Measurements from ENCODE around the gene COL17A1. TPM values are rescaled to one million over a fixed set of nuclear protein-coding genes. Genes with fewer than 3 reads are reported as not detected.

The COL17A1 gene
- total RNA-seq, 4 donors from 2014 or later: 0.63 TPM; not detected in 3

- intact Hi-C loops (cut with DNase I; ENCODE audit: low total_unique reads) (no loop called here), in situ Hi-C loops (cut with MboI; ENCODE audit: low sequenced_read_pairs in 4 of 4) (no loop called here)
- no peaks in the 10 kb centered on the region for H3K36me3 ChIP-seq
- DNase-seq (no peak), ATAC-seq (no peak)
- no peaks in the 10 kb centered on the region for H3K27me3 ChIP-seq
- H3K9me3 ChIP-seq: no peaks in the 10 kb centered on the region
- TF ChIP-seq POLR2A (IDR thresholded peaks at IDR 0.05) (no peak), CTCF (IDR thresholded peaks at IDR 0.05 in 4 of 5, conservative IDR thresholded peaks at IDR 0.05 in 1 of 5) (no peak)
- no peak overlapping the region for H3K27ac ChIP-seq
- no peak overlapping the region for H3K4me3 ChIP-seq
- no peaks in the 10 kb centered on the region for H3K4me1 ChIP-seq
Measured at GRCh38 chr10:104096692-104097091, 11.0 kb upstream of the COL17A1 start.

GRCh38 chr10:104092749-104093148 is 7.1 kb upstream of the COL17A1 start:
- in situ Hi-C loops (cut with MboI; ENCODE audit: low sequenced_read_pairs in 4 of 4): no loop called here
- no peaks in the 10 kb centered on the region for H3K27me3 ChIP-seq
- DNase-seq: no peak
- no peak overlapping the region for H3K4me3 ChIP-seq
- H3K4me1 ChIP-seq: no peaks in the 10 kb centered on the region
- no peak for TF ChIP-seq POLR2A (IDR thresholded peaks at IDR 0.05)
- TF ChIP-seq CTCF (IDR thresholded peaks at IDR 0.05 in 4 of 5, conservative IDR thresholded peaks at IDR 0.05 in 1 of 5): no peak
- H3K9me3 ChIP-seq: no peaks in the 10 kb centered on the region
- intact Hi-C loops (cut with DNase I; ENCODE audit: low total_unique reads): no loop called here
- H3K27ac ChIP-seq: no peak overlapping the region
- ATAC-seq: no peak
- no peaks in the 10 kb centered on the region for H3K36me3 ChIP-seq

GRCh38 chr10:104090611-104091010 is 4.9 kb upstream of the COL17A1 start:
- Histone ChIP-seq H3K4me3 (no peak overlapping the region), H3K27ac (no peak overlapping the region), H3K4me1 (no peaks in the 10 kb centered on the region), H3K9me3 (no peaks in the 10 kb centered on the region), H3K27me3 (no peaks in the 10 kb centered on the region), H3K36me3 (no peaks in the 10 kb centered on the region)
- in situ Hi-C loops (cut with MboI; ENCODE audit: low sequenced_read_pairs in 4 of 4): no loop called here
- intact Hi-C loops (cut with DNase I; ENCODE audit: low total_unique reads): no loop called here
- ATAC-seq (no peak), DNase-seq (no peak)
- TF ChIP-seq CTCF (IDR thresholded peaks at IDR 0.05 in 4 of 5, conservative IDR thresholded peaks at IDR 0.05 in 1 of 5) (no peak), POLR2A (IDR thresholded peaks at IDR 0.05) (no peak)

GRCh38 chr10:104089621-104090020 is 3.9 kb upstream of the COL17A1 start:
- Histone ChIP-seq H3K4me3 (no peak overlapping the region), H3K36me3 (no peaks in the 10 kb centered on the region), H3K27ac (no peak overlapping the region), H3K27me3 (no peaks in the 10 kb centered on the region), H3K9me3 (no peaks in the 10 kb centered on the region), H3K4me1 (no peaks in the 10 kb centered on the region)
- in situ Hi-C loops (cut with MboI; ENCODE audit: low sequenced_read_pairs in 4 of 4): no loop called here
- ATAC-seq (no peak), DNase-seq (no peak)
- TF ChIP-seq CTCF (IDR thresholded peaks at IDR 0.05 in 4 of 5, conservative IDR thresholded peaks at IDR 0.05 in 1 of 5): no peak
- TF ChIP-seq POLR2A (IDR thresholded peaks at IDR 0.05): no peak
- intact Hi-C loops (cut with DNase I; ENCODE audit: low total_unique reads): no loop called here

GRCh38 chr10:104088239-104088638 is 2.6 kb upstream of the COL17A1 start:
- H3K4me3 ChIP-seq: no peak overlapping the region
- no peak overlapping the region for H3K27ac ChIP-seq
- H3K27me3 ChIP-seq: no peaks in the 10 kb centered on the region
- H3K4me1 ChIP-seq: no peaks in the 10 kb centered on the region
- in situ Hi-C loops (cut with MboI; ENCODE audit: low sequenced_read_pairs in 4 of 4): no loop called here
- ATAC-seq: no peak
- H3K9me3 ChIP-seq: no peaks in the 10 kb centered on the region
- H3K36me3 ChIP-seq: no peaks in the 10 kb centered on the region
- intact Hi-C loops (cut with DNase I; ENCODE audit: low total_unique reads): no loop called here
- TF ChIP-seq CTCF (IDR thresholded peaks at IDR 0.05 in 4 of 5, conservative IDR thresholded peaks at IDR 0.05 in 1 of 5) (no peak), POLR2A (IDR thresholded peaks at IDR 0.05) (no peak)
- DNase-seq: no peak
